Neural progenitor cell (in vitro differentiated cells): ENCODE results near the gene DDX56. TPM values are rescaled to one million over a fixed set of nuclear protein-coding genes. Genes with fewer than 3 reads are reported as not detected.
A peak's percentile ranks its signal among the peaks of the same experiment; 100 is the strongest.

ENCODE experiments used
- DNase-seq: peaks from one replicate; pipeline ENCODE4 v3.0.0-alpha.2; 2016; ENCODE audit warnings: low spot score
- H2AFZ ChIP-seq: fragments of 200-600 bp; sonication (generic); replicated peaks from 2 replicates; pipeline ENCODE4 v1.6.1; 2016; ENCODE audit warnings: antibody characterized with exemption
- H3F3A ChIP-seq: fragments of 200-600 bp; sonication (generic); 2 replicates; pipeline ENCODE4 v1.6.1; 2016; ENCODE audit warnings: antibody characterized with exemption, low read depth
- H3K27ac ChIP-seq: fragments of 200-600 bp; sonication (generic); 2 replicates; pipeline ENCODE4 v1.5.1; 2016; ENCODE audit warnings: mild to moderate bottlenecking
- H3K27me3 ChIP-seq: fragments of 200-600 bp; sonication (generic); 2 replicates; pipeline ENCODE4 v1.6.1; 2016; ENCODE audit warnings: mild to moderate bottlenecking, moderate library complexity
- H3K36me3 ChIP-seq: fragments of 200-600 bp; sonication (generic); 2 replicates; pipeline ENCODE4 v1.5.1; 2016
- H3K4me1 ChIP-seq: fragments of 200-600 bp; sonication (generic); 2 replicates; pipeline ENCODE4 v1.6.1; 2016; ENCODE audit warnings: mixed run types
- H3K4me2 ChIP-seq: fragments of 200-600 bp; sonication (generic); 2 replicates; pipeline ENCODE4 v1.6.1; 2016
- H3K4me3 ChIP-seq: fragments of 200-600 bp; sonication (generic); 2 replicates; pipeline ENCODE4 v1.5.1; 2016
- H3K79me2 ChIP-seq: fragments of 200-600 bp; sonication (generic); 2 replicates; pipeline ENCODE4 v1.6.1; 2016; ENCODE audit warnings: low read depth
- H3K9ac ChIP-seq: fragments of 200-600 bp; sonication (generic); 2 replicates; pipeline ENCODE4 v1.6.1; 2016
- H3K9me3 ChIP-seq: fragments of 200-600 bp; sonication (generic); 2 replicates; pipeline ENCODE4 v1.5.1; 2016; ENCODE audit warnings: low read depth
- H4K20me1 ChIP-seq: fragments of 200-600 bp; sonication (generic); 2 replicates; pipeline ENCODE4 v1.6.1; 2016; ENCODE audit warnings: low read depth
- H3K27ac Mint-ChIP-seq: 3 replicates; pipeline ENCODE4 v1.8.0; 2021; ENCODE audit warnings: mixed read lengths
- H3K27me3 Mint-ChIP-seq: 2 replicates; pipeline ENCODE4 v1.8.0; 2022; ENCODE audit warnings: low read depth, mild to moderate bottlenecking, inconsistent platforms, moderate library complexity, mixed read lengths; ENCODE audit not compliant: insufficient read depth
- H3K36me3 Mint-ChIP-seq: 3 replicates; pipeline ENCODE4 v1.8.0; 2021; ENCODE audit warnings: mixed read lengths
- H3K4me1 Mint-ChIP-seq: 3 replicates; pipeline ENCODE4 v1.8.0; 2021; ENCODE audit warnings: mixed read lengths
- H3K4me3 Mint-ChIP-seq: 3 replicates; pipeline ENCODE4 v1.8.0; 2021; ENCODE audit warnings: mild to moderate bottlenecking, moderate library complexity, mixed read lengths
- H3K9me3 Mint-ChIP-seq: 3 replicates; pipeline ENCODE4 v1.8.0; 2020; ENCODE audit warnings: mixed read lengths
- EZH2 ChIP-seq: fragments of 200-600 bp; sonication (generic); IDR thresholded peaks from 2 replicates; pipeline ENCODE4 v1.6.1; 2017; ENCODE audit warnings: antibody characterized with exemption, mild to moderate bottlenecking, moderate library complexity
- EZH2phosphoT487 ChIP-seq: fragments of 200-600 bp; sonication (generic); IDR thresholded peaks from 2 replicates; pipeline ENCODE4 v1.6.1; 2017; ENCODE audit warnings: antibody characterized with exemption
- total RNA-seq: library from RNA; depleted of rRNA; stranded (reverse); fragments of >200 nt; gene quantifications from 2 replicates; pipeline ENCODE4 v1.2.3, GENCODE V29; 2015; ENCODE audit warnings: low replicate concordance
- TF ChIP-seq, protein P1 (sequence below): fragments of 200-600 bp; sonication (generic); IDR thresholded peaks from 2 replicates; pipeline ENCODE4 v1.5.1; 2017; ENCODE audit warnings: antibody characterized with exemption, mild to moderate bottlenecking

The DDX56 gene
- total RNA-seq, 1 donor from 2014 or later, result 67.5 TPM

DNA sequence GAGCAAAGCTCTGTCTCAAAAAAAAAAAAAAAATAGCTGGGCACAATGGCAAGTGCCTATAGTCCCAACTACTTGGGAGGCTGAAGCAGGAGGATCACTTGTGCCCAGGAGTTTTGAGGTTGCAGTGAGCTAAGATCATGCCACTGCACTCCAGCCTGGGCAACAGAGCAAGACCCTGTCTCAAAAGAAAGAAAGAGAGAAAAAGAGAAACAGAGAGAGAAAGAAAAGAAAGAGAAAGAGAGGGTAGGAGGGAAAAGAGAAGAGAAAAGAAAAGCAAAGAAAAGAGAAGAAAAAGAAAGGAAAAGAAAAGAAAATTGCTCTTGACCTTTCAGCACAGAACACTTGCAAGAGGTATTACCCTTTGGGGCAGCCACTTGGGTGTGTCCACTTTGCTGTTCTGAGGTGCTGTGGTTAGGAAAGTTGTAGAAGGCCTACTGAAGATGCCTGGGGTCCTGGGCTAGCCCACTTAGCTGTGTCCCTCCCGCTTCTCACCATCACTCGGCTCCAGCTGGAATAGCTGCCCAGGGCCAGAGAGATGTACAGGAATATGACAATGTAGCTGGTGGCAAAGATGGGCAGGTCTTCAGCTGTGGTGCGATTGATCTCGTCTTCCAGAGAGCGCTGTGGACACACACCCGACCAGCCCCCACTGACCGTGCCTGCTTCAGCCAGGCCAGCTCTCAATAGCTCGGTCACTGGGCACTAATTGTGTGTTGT is 38.2 kb downstream of the DDX56 start:
- Mint-ChIP-seq H3K36me3 (no peaks in the 10 kb centered on the region), H3K9me3 (no peaks in the 10 kb centered on the region), H3K27ac (no peak overlapping the region), H3K4me1 (no peaks in the 10 kb centered on the region), H3K4me3 (no peak overlapping the region), H3K27me3 (peaks cover 4% of the 10 kb centered on the region)
- Histone ChIP-seq H3K79me2 (no peaks in the 10 kb centered on the region), H3K9ac (no peak overlapping the region), H3K27me3 (no peaks in the 10 kb centered on the region), H3K4me2 (no peak overlapping the region), H3K4me1 (no peaks in the 10 kb centered on the region), H3K4me3 (no peak overlapping the region), H2AFZ (no peak overlapping the region), H3K9me3 (no peaks in the 10 kb centered on the region), H4K20me1 (no peaks in the 10 kb centered on the region), H3F3A (no peaks in the 10 kb centered on the region), H3K36me3 (no peaks in the 10 kb centered on the region), H3K27ac (no peak overlapping the region)
- TF ChIP-seq EZH2phosphoT487 (no peak), EZH2 (no peak)
- TF ChIP-seq, protein P1, sequence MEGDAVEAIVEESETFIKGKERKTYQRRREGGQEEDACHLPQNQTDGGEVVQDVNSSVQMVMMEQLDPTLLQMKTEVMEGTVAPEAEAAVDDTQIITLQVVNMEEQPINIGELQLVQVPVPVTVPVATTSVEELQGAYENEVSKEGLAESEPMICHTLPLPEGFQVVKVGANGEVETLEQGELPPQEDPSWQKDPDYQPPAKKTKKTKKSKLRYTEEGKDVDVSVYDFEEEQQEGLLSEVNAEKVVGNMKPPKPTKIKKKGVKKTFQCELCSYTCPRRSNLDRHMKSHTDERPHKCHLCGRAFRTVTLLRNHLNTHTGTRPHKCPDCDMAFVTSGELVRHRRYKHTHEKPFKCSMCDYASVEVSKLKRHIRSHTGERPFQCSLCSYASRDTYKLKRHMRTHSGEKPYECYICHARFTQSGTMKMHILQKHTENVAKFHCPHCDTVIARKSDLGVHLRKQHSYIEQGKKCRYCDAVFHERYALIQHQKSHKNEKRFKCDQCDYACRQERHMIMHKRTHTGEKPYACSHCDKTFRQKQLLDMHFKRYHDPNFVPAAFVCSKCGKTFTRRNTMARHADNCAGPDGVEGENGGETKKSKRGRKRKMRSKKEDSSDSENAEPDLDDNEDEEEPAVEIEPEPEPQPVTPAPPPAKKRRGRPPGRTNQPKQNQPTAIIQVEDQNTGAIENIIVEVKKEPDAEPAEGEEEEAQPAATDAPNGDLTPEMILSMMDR, result no peak
- no peak for DNase-seq

DNA sequence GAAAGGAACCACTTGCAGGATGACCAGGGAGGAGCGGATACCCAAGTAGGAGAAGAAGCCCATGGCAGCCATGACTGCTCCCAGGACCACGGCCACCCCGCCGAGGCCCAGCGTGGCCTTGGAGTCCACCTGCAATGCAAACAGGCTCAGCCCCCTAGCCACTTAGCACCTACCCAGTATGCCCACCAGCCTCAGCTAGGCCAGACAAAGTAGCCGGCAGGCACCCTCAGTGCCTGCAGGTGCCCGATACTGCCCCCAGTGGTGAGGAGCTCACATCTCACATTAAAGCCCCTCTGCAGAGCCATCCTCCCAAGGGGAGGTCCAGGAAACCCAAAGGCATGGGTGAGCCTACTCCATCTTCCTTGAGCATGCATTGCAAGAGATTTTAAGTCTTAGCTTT is 39.2 kb downstream of the DDX56 start:
- Histone ChIP-seq H3K9me3 (no peaks in the 10 kb centered on the region), H3K27ac (no peak overlapping the region), H2AFZ (peak overlapping the region; percentile 82), H3K79me2 (no peaks in the 10 kb centered on the region), H3K36me3 (no peaks in the 10 kb centered on the region), H4K20me1 (no peaks in the 10 kb centered on the region), H3K4me2 (no peak overlapping the region), H3K4me1 (no peaks in the 10 kb centered on the region), H3K9ac (no peak overlapping the region), H3K4me3 (no peak overlapping the region), H3K27me3 (no peaks in the 10 kb centered on the region), H3F3A (no peaks in the 10 kb centered on the region)
- Mint-ChIP-seq H3K27me3 (peaks cover 4% of the 10 kb centered on the region), H3K27ac (no peak overlapping the region), H3K4me3 (no peak overlapping the region), H3K4me1 (no peaks in the 10 kb centered on the region), H3K36me3 (no peaks in the 10 kb centered on the region), H3K9me3 (no peaks in the 10 kb centered on the region)
- TF ChIP-seq EZH2phosphoT487, result no peak
- TF ChIP-seq, protein P1, result peak; percentile 80
- DNase-seq, result peak; percentile 82

DNA sequence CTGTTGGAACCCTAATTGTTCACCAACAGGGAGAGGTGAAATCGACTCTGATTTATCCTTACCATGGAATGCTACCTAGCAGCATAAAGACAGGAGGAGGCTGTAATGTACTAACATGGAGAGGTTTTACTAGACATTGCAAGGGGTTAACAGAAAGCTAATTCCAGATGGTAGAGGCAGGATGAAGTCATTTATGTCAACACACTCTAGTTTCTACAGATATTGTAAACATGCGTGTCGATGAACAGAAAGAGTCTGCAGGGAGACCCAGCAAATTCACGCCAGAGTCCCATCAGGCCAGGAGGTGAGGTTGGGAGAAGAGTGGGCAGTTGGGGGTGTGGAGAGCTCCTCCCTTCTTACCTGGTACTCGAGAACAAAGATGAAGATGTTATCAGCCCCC is 39.6 kb downstream of the DDX56 start:
- no peaks in the 10 kb centered on the region for H3K9me3 Mint-ChIP-seq
- no peaks in the 10 kb centered on the region for H3K4me1 ChIP-seq
- no peak overlapping the region for H3K27ac Mint-ChIP-seq
- no peaks in the 10 kb centered on the region for H3K79me2 ChIP-seq
- no peaks in the 10 kb centered on the region for H3K36me3 ChIP-seq
- no peaks in the 10 kb centered on the region for H3K27me3 ChIP-seq
- H3K4me2 ChIP-seq, result no peak overlapping the region
- no peaks in the 10 kb centered on the region for H3F3A ChIP-seq
- H3K4me3 Mint-ChIP-seq, result no peak overlapping the region
- H3K36me3 Mint-ChIP-seq, result no peaks in the 10 kb centered on the region
- TF ChIP-seq, protein P1, result no peak
- no peak for TF ChIP-seq EZH2
- TF ChIP-seq EZH2phosphoT487, result no peak
- no peak overlapping the region for H3K9ac ChIP-seq
- H3K9me3 ChIP-seq, result no peaks in the 10 kb centered on the region
- H3K27me3 Mint-ChIP-seq, result peaks cover 4% of the 10 kb centered on the region
- peak overlapping the region; percentile 82 for H2AFZ ChIP-seq
- H3K4me1 Mint-ChIP-seq, result no peaks in the 10 kb centered on the region
- H4K20me1 ChIP-seq, result no peaks in the 10 kb centered on the region
- no peak overlapping the region for H3K27ac ChIP-seq
- H3K4me3 ChIP-seq, result no peak overlapping the region
- no peak for DNase-seq
